ENCODE results near the gene PCMT1. TPM values are rescaled to one million over a fixed set of nuclear protein-coding genes. Genes with fewer than 3 reads are reported as not detected.

PCMT1 gene
- total and polyA plus RNA-seq, 9 of the 15 experiments (the other 6 are each of a cell fraction or from before 2014, with no cell fraction given): 217 to 541 (median 327) TPM

DNA sequence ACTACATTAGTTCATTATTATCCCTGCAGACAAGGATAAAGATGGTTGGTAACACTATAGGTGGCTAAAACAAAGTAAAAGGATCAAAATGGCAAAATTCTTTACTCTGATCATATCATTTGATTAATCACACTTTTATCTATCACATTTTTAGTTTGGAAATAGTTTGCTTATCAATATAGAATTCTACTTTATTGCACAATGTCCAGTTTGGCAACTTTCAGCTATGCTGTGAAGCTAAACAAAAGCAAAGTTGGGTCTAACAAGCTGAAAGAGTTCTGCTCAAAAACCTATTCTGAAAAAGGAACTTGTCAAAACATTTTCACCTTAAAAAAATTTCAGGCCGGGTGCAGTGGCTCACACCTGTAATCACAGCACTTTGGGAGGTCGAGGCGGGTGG lies 23.8 kb upstream of the PCMT1 start:
- DNase-seq (ENCODE audit: extremely low read depth in 1 of 4, low spot score in 3 of 4) (no peak), ATAC-seq (no peak), FAIRE-seq (no peak)
- in situ Hi-C loops (cut with MboI): loop anchor here (10.0 kb wide), 1 partner anchor 199 kb away; the partner anchor contains the start of gene RAET1G
- CTCF ChIA-PET (ENCODE audit: low intra/inter-chr PET ratio): no interaction called here
- no peaks in the 10 kb centered on the region for H4K20me1 ChIP-seq (replicated peaks; ENCODE audit: control insufficient read depth, insufficient read depth, low read length)
- H3K4me3 ChIP-seq: no peak overlapping the region
- no peaks in the 10 kb centered on the region for H3K27me3 ChIP-seq (ENCODE audit: control insufficient read depth in 2 of 2, insufficient read depth in 2 of 2, low read length in 2 of 2)
- BruUV-seq (replicated peaks): no TSS peak
- H2AFZ ChIP-seq (ENCODE audit: low read depth, low read length): no peak overlapping the region
- TF ChIP-seq CEBPG (CRISPR knock-in tag; IDR thresholded peaks at IDR 0.05) (no peak), CEBPG (tag; conservative IDR thresholded peaks at IDR 0.05 in 1 of 2, IDR thresholded peaks at IDR 0.05 in 1 of 2) (0 out of 4 replicates have a peak, but pooled peaks of 1 of the 2 experiments have one; percentile 44), YBX1 (IDR thresholded peaks at IDR 0.05) (no peak), RBFOX2 (IDR thresholded peaks at IDR 0.05; ENCODE audit: low read depth, low read length) (no peak), GABPA (tag; conservative IDR thresholded peaks at IDR 0.05; ENCODE audit: low read depth) (no peak), KLF1 (tag; IDR thresholded peaks at IDR 0.05) (no peak), LCOR (CRISPR knock-in tag; IDR thresholded peaks at IDR 0.05) (no peak), ZNF561 (CRISPR knock-in tag; conservative IDR thresholded peaks at IDR 0.05) (no peak), CEBPB (tag; IDR thresholded peaks at IDR 0.05) (peak; percentile 71), SIN3B (IDR thresholded peaks at IDR 0.05; ENCODE audit: low read depth) (no peak), KLF13 (tag; IDR thresholded peaks at IDR 0.05; ENCODE audit: borderline replicate concordance, low read depth) (no peak), DACH1 (IDR thresholded peaks at IDR 0.05; ENCODE audit: partially characterized antibody) (no peak)
- TF ChIP-seq, protein P1, sequence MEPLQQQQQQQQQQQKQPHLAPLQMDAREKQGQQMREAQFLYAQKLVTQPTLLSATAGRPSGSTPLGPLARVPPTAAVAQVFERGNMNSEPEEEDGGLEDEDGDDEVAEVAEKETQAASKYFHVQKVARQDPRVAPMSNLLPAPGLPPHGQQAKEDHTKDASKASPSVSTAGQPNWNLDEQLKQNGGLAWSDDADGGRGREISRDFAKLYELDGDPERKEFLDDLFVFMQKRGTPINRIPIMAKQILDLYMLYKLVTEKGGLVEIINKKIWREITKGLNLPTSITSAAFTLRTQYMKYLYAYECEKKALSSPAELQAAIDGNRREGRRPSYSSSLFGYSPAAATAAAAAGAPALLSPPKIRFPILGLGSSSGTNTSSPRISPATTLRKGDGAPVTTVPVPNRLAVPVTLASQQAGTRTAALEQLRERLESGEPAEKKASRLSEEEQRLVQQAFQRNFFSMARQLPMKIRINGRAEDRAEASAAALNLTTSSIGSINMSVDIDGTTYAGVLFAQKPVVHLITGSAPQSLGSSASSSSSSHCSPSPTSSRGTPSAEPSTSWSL (CRISPR knock-in tag; IDR thresholded peaks at IDR 0.05; ENCODE audit: borderline replicate concordance): no peak
- peaks cover 73% of the 10 kb centered on the region for H3K36me3 ChIP-seq (ENCODE audit: control insufficient read depth, insufficient read depth, low read length)
- no peak overlapping the region for H3K4me2 ChIP-seq (ENCODE audit: insufficient read depth, low read length)
- peaks cover 20 to 41% of the 10 kb centered on the region in 2 experiments for H3K4me1 ChIP-seq (replicated peaks in 1 of 2; ENCODE audit: control insufficient read depth in 2 of 2, insufficient read depth in 2 of 2, low read length in 2 of 2)
- H3K9me1 ChIP-seq (ENCODE audit: control insufficient read depth, insufficient read depth, low read length): no peaks in the 10 kb centered on the region
- WGBS (ENCODE audit: insufficient coverage, low coverage, missing lambda C conversion rate): 93% methylated on average over 3 of the region's 3 CpGs
- no peak overlapping the region for H3K9ac ChIP-seq (ENCODE audit: insufficient read depth in 1 of 2, low read depth in 2 of 2, low read length in 2 of 2)
- H3K79me2 ChIP-seq (ENCODE audit: control insufficient read depth, insufficient read depth, low read length): peaks cover 14% of the 10 kb centered on the region; the same call in 2 of the 3 replicates
- intact Hi-C loops (cut with micrococcal nuclease): loop anchor here (2.0 kb wide), 1 partner anchor 97 kb away; no protein-coding TSS in a partner anchor
- POLR2A ChIA-PET: interaction anchor here (0.9 to 2.6 kb wide), 3 partner anchors 8 to 41 kb away, joined by 3 to 11 read pairs (median 8); partner anchors contain the start of genes LATS1 and PCMT1
- no peaks in the 10 kb centered on the region for H3K9me3 ChIP-seq (replicated peaks; ENCODE audit: control insufficient read depth, insufficient read depth, low read depth, low read length)
- H3K27ac ChIP-seq (ENCODE audit: extremely low read depth, low read depth, low read length): no peak overlapping the region
